ENCODE data around the gene PNCK. TPM values are rescaled to one million over a fixed set of nuclear protein-coding genes. Genes with fewer than 3 reads are reported as not detected.

The PNCK gene
- total and polyA plus RNA-seq, 2 of the 13 experiments (the other 11 are each of a cell fraction or from before 2014, with no cell fraction given), result 33.1 TPM; not detected in 1

- H3K9me3 ChIP-seq (ENCODE audit: low read length), result no peaks in the 10 kb centered on the region
- no peak overlapping the region for H2AFZ ChIP-seq (ENCODE audit: low read length)
- H3K79me2 ChIP-seq (ENCODE audit: insufficient read depth, low read length), result peaks cover 36% of the 10 kb centered on the region
- peaks cover 67% of the 10 kb centered on the region for H3K4me1 ChIP-seq (ENCODE audit: insufficient read depth, low read length)
- BruUV-seq (replicated peaks), result no TSS peak
- peak overlapping the region; percentile 28; the same call in 1 of the 2 replicates for H3K9ac ChIP-seq (ENCODE audit: insufficient read depth, low read depth, low read length)
- H3K27me3 ChIP-seq (ENCODE audit: control insufficient read depth in 1 of 2, insufficient read depth in 2 of 2, low read length in 2 of 2), result no peaks in the 10 kb centered on the region
- peak overlapping the region; percentile 34 to 87 (median 75); a peak in 4 of 6 replicates for H3K4me3 ChIP-seq (replicated peaks in 1 of 3; ENCODE audit: insufficient read depth in 1 of 3, low read depth in 2 of 3, low read length in 3 of 3)
- no peaks in the 10 kb centered on the region for H3K36me3 ChIP-seq (replicated peaks in 1 of 2; ENCODE audit: control insufficient read depth in 1 of 2, insufficient read depth in 2 of 2, low read length in 2 of 2)
- ChIA-PET CTCF (ENCODE audit: low intra/inter-chr PET ratio, low total read pairs) (no interaction called here), POLR2A (interaction anchor here (0.8 to 15.1 kb wide), 3 partner anchors 10 to 31 kb away, joined by 5 to 596 read pairs (median 10); no protein-coding TSS in a partner anchor)
- 5% methylated on average over 4 of the region's 8 CpGs for WGBS (ENCODE audit: low lambda C conversion rate)
- intact Hi-C loops (cut with micrococcal nuclease; ENCODE audit: unreplicated experiment), result no loop called here
- H3K27ac ChIP-seq (ENCODE audit: extremely low read length, insufficient read depth, low read length), result peak overlapping the region; percentile 72
- ATAC-seq (peak; percentile 18), FAIRE-seq (peak; percentile 77), DNase-seq (ENCODE audit: low spot score) (peak; percentile 59)
- no peaks in the 10 kb centered on the region for H4K20me1 ChIP-seq (ENCODE audit: insufficient read depth, low read length)
- in situ Hi-C loops (cut with HindIII; ENCODE audit: extremely low pct_ligation_motif_present, low pct_unique_long_range_greater_than_20kb), result no loop called here
- H3K4me2 ChIP-seq (ENCODE audit: low read depth, low read length), result peak overlapping the region; percentile 53
- TF ChIP-seq ZFX (CRISPR knock-in tag; IDR thresholded peaks at IDR 0.05; ENCODE audit: low read depth) (peak; percentile 32; the same call in 1 of the 2 replicates), MIER2 (CRISPR knock-in tag; IDR thresholded peaks at IDR 0.05) (no peak), KMT2B (CRISPR knock-in tag; IDR thresholded peaks at IDR 0.05) (no peak), ZNF337 (CRISPR knock-in tag; IDR thresholded peaks at IDR 0.05; ENCODE audit: borderline replicate concordance, low read depth) (no peak), FOSL2 (CRISPR knock-in tag; IDR thresholded peaks at IDR 0.05) (no peak), HNRNPH1 (optimal IDR thresholded peaks at IDR 0.05; ENCODE audit: low read depth, low read length) (no peak), SRF (IDR thresholded peaks at IDR 0.05; ENCODE audit: low read depth, low read length) (no peak), ZNF790 (CRISPR knock-in tag; IDR thresholded peaks at IDR 0.05; ENCODE audit: borderline replicate concordance) (no peak), NR2F2 (IDR thresholded peaks at IDR 0.05; ENCODE audit: borderline replicate concordance, low read depth) (no peak), KAT7 (CRISPR knock-in tag; IDR thresholded peaks at IDR 0.05; ENCODE audit: borderline replicate concordance) (no peak), HMGA1 (CRISPR knock-in tag; conservative IDR thresholded peaks at IDR 0.05) (no peak), ZGPAT (CRISPR knock-in tag; IDR thresholded peaks at IDR 0.05) (no peak), ARID2 (CRISPR knock-in tag; IDR thresholded peaks at IDR 0.05; ENCODE audit: borderline replicate concordance) (no peak), POLR2AphosphoS5 (IDR thresholded peaks at IDR 0.05; ENCODE audit: low read depth, low read length) (peak; percentile 44; the same call in 1 of the 2 replicates), CSRNP2 (CRISPR knock-in tag; conservative IDR thresholded peaks at IDR 0.05; ENCODE audit: low read depth) (no peak), ZNF644 (CRISPR knock-in tag; IDR thresholded peaks at IDR 0.05; ENCODE audit: low read depth) (no peak), ZUFSP (CRISPR knock-in tag; IDR thresholded peaks at IDR 0.05; ENCODE audit: borderline replicate concordance) (no peak), ZBTB34 (CRISPR knock-in tag; IDR thresholded peaks at IDR 0.05) (no peak)
Observed at GRCh38 chrX:153641627-153642026, 32.0 kb downstream of the PNCK start.

All from HepG2 (cell line).